ENCODE results near the gene CDH20.

Gene CDH20

DNA sequence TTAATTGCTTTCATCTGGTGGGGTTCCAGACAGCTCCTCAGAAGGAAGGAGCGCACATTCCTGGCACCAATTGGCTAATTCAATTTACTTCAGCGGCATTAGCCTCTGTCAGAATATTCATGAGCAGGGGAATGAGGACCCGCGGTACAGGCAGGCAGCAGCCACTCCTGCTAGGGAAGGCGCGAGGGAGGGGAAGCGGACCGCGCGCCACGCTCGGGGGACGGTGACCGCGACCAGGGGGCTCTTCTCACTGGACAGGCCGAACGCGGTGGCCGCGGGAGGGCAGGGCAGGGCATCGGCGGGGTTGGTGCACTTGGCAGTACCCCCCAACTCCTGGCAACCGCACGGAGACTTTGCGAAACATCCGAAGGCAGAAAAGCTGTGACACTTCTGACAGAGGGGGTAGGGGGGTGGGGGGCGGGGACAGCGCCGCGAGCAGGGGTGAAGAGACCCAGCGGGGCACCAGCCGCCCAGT is at the start of gene CDH20:
CDH20 (plus strand) TSS at position 160 of the 475 bp plus-strand sequence.
- DNase-seq: peak in 42 of 51 donors; percentile 11 to 72 (median 53)

GRCh38 chr18:61284039-61284438 is 49.2 kb upstream of the CDH20 start:
- no peak for DNase-seq

DNA sequence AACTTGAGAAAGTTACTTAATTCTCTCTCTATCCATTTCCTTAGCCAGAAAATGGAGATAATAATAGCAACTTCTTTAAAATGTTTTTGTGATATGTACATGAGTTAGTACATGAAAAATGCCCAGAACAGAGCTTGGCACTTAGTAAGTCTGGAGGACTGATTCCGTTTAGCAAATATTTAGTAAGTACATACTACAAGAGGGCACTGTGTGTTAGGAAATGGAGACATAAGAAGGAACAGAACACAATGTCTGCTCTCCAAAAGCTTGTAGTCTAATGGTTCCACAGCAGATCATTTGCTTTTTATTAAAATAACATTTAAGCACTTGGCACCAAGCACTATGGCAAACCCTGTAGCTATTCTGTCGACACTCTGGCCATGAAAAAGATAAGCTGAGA is 47.5 kb upstream of the CDH20 start:
- DNase-seq: no peak

- no peak for DNase-seq
Observed at GRCh38 chr18:61286867-61287266, 46.4 kb upstream of the CDH20 start.

DNA sequence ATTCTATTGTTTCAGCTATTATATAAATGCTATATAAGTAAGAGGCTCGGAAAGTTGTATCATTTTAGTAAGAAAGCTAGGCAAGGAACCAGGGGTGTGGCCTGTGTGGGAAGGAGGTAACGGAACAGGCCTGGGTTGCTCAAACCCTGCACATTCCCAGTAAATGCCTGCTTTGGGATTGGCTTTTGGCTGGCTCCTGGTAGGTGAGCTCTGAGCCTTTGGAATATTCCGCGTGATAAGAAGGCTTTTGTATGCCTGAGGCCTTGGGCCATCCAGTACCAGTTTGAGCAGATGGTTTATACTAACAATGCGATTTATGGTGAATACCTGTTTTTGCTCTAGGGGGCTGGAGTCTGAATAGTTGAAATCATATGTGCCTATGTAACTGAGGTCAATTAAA is 42.6 kb upstream of the CDH20 start:
- no peak for DNase-seq

GRCh38 chr18:61292280-61293035 is 40.8 kb upstream of the CDH20 start:
- no peak for DNase-seq

DNA sequence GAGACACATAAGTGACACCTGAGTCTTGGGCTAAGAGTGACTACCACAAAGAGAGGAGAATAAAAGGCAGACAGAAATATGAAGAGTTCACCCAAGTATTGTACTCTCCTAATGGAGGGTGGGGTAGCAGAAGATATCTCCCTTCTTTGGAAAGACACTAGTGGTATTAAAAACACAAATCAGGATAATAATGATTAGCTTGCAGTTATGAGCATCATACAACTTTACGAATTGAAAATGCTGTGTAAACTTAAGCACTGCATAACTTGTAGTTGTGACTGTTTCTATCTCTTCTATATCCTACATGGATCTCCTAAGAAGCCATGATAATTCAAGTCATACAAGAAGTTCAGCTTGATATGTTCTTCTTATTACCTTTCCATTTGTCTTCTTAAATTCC is 38.1 kb upstream of the CDH20 start:
- DNase-seq: no peak

DNA sequence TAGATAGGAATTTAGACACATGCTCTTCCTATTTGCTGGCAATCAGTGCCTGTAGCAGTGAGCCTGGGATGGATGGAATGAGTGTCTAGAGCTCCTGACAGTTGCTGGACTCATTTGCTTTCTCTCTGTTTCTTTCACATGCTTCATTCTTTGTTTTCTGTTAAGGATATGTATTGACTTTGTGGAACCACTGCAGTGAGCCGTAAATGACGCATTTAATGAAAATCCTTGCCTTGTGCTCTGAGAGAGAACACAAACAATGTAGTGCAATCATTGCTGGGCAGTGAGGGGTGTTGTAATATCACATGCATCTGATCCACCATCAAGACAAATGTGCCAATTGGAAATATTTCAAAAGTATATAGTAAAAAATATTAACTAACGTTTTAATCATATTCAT is 25.2 kb upstream of the CDH20 start:
- DNase-seq: no peak

GRCh38 chr18:61308795-61309393 is 24.3 kb upstream of the CDH20 start:
- peak in 32 of 51 donors; percentile 1 to 58 (median 20) for DNase-seq

GRCh38 chr18:61322265-61322873 is 10.9 kb upstream of the CDH20 start:
- DNase-seq: peak in 49 of 51 donors; percentile 6 to 87 (median 62)

DNA sequence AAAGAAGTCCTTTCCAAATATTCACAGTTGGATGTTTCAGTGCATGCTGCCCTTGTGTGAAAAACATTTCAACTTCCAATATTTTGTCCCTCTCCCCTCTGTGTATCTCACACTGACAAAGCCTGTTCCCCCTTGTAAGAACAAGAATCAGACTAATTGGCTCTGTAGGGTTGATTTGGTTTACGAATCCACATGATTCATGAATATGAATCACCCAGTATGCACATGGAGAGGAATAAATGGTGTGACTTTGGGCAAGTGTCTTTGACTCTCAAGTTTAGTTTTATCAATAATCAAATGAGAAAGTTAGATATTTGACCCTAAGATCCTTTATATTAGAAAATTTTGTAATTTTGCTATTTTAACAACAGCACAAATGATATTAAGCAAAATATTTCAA is 9.3 kb upstream of the CDH20 start:
- DNase-seq: no peak

DNA sequence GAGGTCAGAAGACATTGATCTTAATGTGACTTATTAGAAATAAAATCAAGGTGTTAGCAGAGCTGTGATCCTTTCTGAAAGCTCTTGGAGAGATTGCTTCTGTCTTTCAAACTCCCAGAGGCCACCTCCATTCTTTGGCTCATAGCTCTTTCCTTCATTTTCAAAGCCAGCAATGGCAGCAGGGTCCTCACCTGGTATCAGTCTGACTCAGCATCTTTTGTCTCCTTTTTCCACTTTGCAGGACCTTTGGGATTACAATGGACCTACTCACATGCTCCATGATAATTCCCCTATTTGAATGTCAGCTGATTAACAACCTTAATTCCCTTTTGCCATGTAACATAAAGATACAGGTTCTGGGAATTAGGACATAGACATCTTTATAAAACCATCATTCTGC is 6.8 kb upstream of the CDH20 start:
- no peak for DNase-seq

GRCh38 chr18:61329398-61329797 is 3.8 kb upstream of the CDH20 start:
- DNase-seq: peak in 2 of 51 donors; percentile 7 to 18

DNA sequence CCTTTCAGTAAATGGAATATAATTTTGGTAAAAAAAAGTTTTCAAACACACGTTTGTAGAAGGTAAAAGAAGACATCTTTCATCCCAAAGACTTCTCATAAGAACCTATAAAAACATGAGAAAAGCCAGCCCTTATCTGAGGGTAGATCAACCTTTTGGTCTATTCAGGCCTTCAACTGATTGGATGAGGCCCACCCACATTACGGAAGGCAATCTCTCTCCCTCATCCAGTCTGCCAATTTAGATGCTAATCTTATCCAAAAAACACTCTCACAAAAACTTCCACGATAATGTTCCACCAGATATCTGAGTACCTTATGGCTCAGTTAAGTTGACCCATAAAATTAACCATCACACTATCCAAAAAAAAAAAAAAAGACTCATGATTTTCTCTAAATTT is 2.2 kb upstream of the CDH20 start:
- DNase-seq: no peak

- DNase-seq: peak in 45 of 51 donors; percentile 14 to 89 (median 62)
Observed at GRCh38 chr18:61333746-61334490, 688 bp downstream of the CDH20 start.

DNA sequence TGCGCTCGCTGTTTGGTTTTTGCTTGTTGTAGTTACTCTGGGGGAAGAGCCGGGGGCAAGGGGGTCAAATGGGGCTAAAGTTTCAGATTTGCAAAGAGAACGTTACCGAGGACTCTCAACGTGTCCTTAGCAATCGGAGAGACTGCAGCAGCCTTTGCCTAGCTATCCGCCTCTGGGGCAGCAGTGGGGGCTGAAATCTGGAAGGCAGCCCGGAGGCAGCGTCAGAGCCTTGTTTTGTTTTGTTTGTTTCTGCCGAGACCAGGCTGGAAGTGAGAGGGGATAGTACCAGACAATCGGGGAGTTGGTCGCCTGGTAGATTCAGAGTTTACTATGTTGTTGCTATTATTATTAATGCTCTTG is 1.2 kb downstream of the CDH20 start:
- peak in 47 of 51 donors; percentile 11 to 89 (median 64) for DNase-seq

DNA sequence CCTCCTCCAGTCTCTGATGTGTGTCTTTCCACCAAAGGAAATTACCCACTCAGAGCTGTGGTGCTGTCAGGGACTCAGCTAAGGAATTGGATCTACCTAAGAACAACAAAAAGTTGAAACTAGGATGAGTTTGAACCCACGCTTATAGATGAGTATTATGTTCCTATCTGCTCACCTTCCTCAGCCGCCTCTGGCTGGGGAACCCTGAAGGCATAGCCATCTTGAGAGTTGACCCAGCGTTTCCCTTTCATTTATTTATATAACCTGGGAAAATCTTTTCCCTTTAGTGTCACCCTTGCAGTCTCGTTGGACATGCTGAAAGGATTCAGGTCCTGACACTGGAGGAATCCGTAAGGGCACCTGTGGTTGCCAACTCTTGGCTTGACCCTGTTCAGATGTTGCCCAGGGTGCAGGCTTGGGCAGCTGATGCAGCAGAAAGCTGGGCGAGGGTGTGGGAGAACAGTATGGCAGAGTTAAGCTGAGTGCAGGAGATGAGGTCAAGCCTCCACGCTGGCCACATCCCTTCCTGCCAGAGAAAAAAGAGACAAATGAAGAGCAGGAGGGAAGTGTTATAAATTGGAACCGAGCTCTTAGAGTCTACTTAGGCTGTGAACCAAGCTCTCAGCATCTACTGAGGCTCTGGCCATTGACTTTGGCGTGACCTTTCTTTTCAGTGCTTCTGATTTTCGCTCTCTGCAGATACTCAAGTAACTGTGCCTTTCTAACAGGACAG is 1.9 kb downstream of the CDH20 start:
- DNase-seq: peak in 39 of 51 donors; percentile 7 to 79 (median 35)

DNA sequence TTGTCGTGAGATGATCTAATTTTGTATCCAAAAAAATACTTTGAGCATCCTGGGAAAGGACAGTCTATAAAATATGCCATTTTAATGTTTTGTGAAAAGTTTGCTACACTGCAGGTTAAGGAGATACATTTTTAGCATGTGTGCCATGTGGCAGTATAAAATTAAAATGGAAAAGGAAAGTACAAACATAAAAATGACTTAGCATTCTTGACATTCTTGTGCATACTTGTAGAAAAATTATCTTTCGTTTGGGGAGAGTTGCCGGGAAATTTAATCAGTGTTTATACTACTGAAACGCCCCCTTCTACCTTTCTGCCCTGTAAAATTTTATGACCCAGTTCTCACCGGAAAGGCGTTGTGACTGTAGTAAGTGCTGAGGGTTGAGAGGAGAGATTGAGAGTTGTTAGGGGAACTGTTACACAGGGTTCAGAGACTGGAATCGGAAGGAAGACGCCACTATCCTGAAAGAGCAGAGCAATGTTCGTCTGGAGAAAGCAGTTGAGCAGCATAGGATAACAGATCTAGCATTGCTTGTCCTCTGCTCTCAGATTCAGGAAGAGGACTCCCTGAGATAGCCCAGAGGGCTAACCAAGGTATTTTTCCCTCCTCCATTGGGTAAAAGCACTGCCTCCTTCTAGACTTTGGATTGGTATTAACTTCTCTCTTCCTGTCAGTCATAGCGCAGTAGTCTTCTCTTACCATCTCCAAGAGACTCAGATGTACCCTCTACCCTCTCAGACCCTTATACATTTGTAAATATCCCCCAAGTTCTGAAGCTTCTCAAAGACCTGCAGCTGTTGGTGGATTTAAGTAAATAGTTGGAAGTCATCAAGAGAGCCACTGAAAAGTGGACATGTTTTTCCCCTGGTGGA is 2.7 kb downstream of the CDH20 start:
- peak in 12 of 51 donors; percentile 4 to 85 (median 22) for DNase-seq

DNA sequence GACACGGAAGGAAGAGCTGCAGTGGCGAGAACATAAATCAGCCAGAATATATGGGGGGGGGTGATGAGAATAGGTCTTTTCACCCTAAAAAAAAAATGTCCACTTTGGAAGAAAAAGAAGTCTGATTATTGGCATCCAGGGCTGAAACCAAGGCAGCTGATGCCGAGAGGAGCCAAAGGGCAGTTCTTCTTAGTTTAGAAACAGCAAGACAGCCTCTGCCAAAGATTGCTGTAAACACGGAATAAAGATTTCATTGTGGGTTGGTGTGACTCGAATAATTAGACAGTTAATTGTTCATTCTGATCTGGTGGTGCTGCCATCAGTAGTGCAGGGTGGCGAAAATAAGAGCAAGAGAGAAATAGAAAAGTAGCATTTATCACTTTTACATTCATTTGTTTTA is 3.5 kb downstream of the CDH20 start:
- peak in 39 of 51 donors; percentile 4 to 91 (median 52) for DNase-seq

- no peak for DNase-seq
Observed at GRCh38 chr18:61337527-61337926, 4.3 kb downstream of the CDH20 start.
